ENCODE measurements around the gene CTIF. TPM values are rescaled to one million over a fixed set of nuclear protein-coding genes. Genes with fewer than 3 reads are reported as not detected.

The CTIF gene
- polyA plus RNA-seq, 1 of the 3 experiments (the other 2 are of a cell fraction), result 47.2 TPM

DNA sequence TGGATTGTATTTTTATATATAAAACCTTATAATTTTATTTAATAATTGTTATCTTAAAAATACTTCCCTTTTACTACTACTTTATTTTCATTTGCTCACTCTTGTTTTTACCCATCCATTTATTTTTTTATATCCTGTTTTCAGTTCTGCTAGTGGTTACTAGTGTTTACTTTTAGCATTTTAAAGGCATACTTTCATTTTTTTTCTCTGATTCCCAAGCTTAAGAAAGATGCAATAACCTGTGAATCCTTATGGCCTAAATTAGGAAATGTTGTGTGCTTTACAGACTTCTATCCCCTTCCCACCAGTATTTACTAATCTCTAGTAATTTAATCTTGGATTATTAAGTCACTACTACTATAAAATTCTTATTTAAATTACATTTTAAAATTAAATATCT lies 272.0 kb downstream of the CTIF start:
- Histone ChIP-seq H3K27ac (ENCODE audit: low read depth in 2 of 2, low read length in 1 of 2) (no peak overlapping the region), H3K9me3 (no peaks in the 10 kb centered on the region), H3K36me3 (replicated peaks in 1 of 2; ENCODE audit: control insufficient read depth in 1 of 2, insufficient read depth in 2 of 2, low read length in 1 of 2) (peaks cover 19 to 20% of the 10 kb centered on the region in 2 experiments), H4K20me1 (ENCODE audit: insufficient read depth) (no peaks in the 10 kb centered on the region), H3K27me3 (ENCODE audit: insufficient read depth) (no peaks in the 10 kb centered on the region), H3K4me2 (no peak overlapping the region), H3K4me1 (ENCODE audit: control insufficient read depth in 1 of 2, insufficient read depth in 2 of 2, low read depth in 1 of 2, low read length in 1 of 2) (peaks cover 0 to 4% of the 10 kb centered on the region in 2 experiments; a peak in 2 of 4 replicates), H3F3A (replicated peaks; ENCODE audit: insufficient read depth) (peaks cover 42% of the 10 kb centered on the region), H3K4me3 (ENCODE audit: low read depth in 2 of 2, low read length in 1 of 2) (no peak overlapping the region), H3K79me2 (ENCODE audit: insufficient read depth) (peaks cover 8% of the 10 kb centered on the region; the same call in 1 of the 2 replicates), H2AFZ (ENCODE audit: low read depth) (no peak overlapping the region), H3K9ac (no peak overlapping the region), H3K9me2 (no peaks in the 10 kb centered on the region)
- TF ChIP-seq TCF12 (IDR thresholded peaks at IDR 0.05), result no peak
- TF ChIP-seq, protein P1, sequence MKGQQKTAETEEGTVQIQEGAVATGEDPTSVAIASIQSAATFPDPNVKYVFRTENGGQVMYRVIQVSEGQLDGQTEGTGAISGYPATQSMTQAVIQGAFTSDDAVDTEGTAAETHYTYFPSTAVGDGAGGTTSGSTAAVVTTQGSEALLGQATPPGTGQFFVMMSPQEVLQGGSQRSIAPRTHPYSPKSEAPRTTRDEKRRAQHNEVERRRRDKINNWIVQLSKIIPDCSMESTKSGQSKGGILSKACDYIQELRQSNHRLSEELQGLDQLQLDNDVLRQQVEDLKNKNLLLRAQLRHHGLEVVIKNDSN (IDR thresholded peaks at IDR 0.05; ENCODE audit: borderline replicate concordance, low read depth), result no peak
- TF ChIP-seq FOXM1 (IDR thresholded peaks at IDR 0.05; ENCODE audit: low read depth), result no peak
- TF ChIP-seq SMC3 (IDR thresholded peaks at IDR 0.05; ENCODE audit: low read depth, low read length), result no peak
- TF ChIP-seq, protein P2, sequence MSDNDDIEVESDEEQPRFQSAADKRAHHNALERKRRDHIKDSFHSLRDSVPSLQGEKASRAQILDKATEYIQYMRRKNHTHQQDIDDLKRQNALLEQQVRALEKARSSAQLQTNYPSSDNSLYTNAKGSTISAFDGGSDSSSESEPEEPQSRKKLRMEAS (IDR thresholded peaks at IDR 0.05; ENCODE audit: low read depth), result no peak
- no peak for TF ChIP-seq EP300 (IDR thresholded peaks at IDR 0.05; ENCODE audit: borderline replicate concordance in 1 of 2, low read depth in 1 of 2, low read length in 1 of 2)
- TF ChIP-seq FOXJ3 (CRISPR knock-in tag; IDR thresholded peaks at IDR 0.05), result no peak
- no peak for TF ChIP-seq GABPA (IDR thresholded peaks at IDR 0.05; ENCODE audit: low read depth)
- TF ChIP-seq, protein P3, sequence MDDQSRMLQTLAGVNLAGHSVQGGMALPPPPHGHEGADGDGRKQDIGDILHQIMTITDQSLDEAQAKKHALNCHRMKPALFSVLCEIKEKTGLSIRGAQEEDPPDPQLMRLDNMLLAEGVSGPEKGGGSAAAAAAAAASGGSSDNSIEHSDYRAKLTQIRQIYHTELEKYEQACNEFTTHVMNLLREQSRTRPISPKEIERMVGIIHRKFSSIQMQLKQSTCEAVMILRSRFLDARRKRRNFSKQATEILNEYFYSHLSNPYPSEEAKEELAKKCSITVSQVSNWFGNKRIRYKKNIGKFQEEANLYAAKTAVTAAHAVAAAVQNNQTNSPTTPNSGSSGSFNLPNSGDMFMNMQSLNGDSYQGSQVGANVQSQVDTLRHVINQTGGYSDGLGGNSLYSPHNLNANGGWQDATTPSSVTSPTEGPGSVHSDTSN (IDR thresholded peaks at IDR 0.05), result no peak
- no peak for TF ChIP-seq MEF2A (IDR thresholded peaks at IDR 0.05; ENCODE audit: borderline replicate concordance, low read depth)
- POLR2A ChIA-PET, result no interaction called here
- CTCF ChIA-PET, result interaction anchor here (1.9 kb wide), 1 partner anchor 16 kb away, joined by 6 read pairs; no protein-coding TSS in a partner anchor
- DNase-seq, result no peak

- no peaks in the 10 kb centered on the region for H3K9me3 ChIP-seq
- 89% methylated on average over 3 of the region's 3 CpGs for WGBS (ENCODE audit: low lambda C conversion rate)
- POLR2A ChIA-PET, result interaction anchor here (0.6 kb wide), 1 partner anchor 948 kb away, joined by 5 read pairs; no protein-coding TSS in a partner anchor
- no peak overlapping the region for H3K4me3 ChIP-seq (ENCODE audit: low read depth in 2 of 2, low read length in 1 of 2)
- CTCF ChIA-PET, result interaction anchor here (1.9 kb wide), 1 partner anchor 16 kb away, joined by 6 read pairs; no protein-coding TSS in a partner anchor
- no peaks in the 10 kb centered on the region for H3K27me3 ChIP-seq (ENCODE audit: insufficient read depth)
- H3K27ac ChIP-seq (ENCODE audit: low read depth in 2 of 2, low read length in 1 of 2), result no peak overlapping the region
- H3K9ac ChIP-seq, result no peak overlapping the region
- peaks cover 42% of the 10 kb centered on the region for H3F3A ChIP-seq (replicated peaks; ENCODE audit: insufficient read depth)
- H3K4me1 ChIP-seq (ENCODE audit: control insufficient read depth in 1 of 2, insufficient read depth in 2 of 2, low read depth in 1 of 2, low read length in 1 of 2), result peaks cover 0 to 4% of the 10 kb centered on the region in 2 experiments; a peak in 2 of 4 replicates
- H3K4me2 ChIP-seq, result no peak overlapping the region
- DNase-seq, result no peak
- H2AFZ ChIP-seq (ENCODE audit: low read depth), result no peak overlapping the region
- H3K36me3 ChIP-seq (replicated peaks in 1 of 2; ENCODE audit: control insufficient read depth in 1 of 2, insufficient read depth in 2 of 2, low read length in 1 of 2), result peaks cover 18 to 26% of the 10 kb centered on the region in 2 experiments
- H3K9me2 ChIP-seq, result no peaks in the 10 kb centered on the region
- H3K79me2 ChIP-seq (ENCODE audit: insufficient read depth), result peaks cover 13% of the 10 kb centered on the region; the same call in 1 of the 2 replicates
- no peaks in the 10 kb centered on the region for H4K20me1 ChIP-seq (ENCODE audit: insufficient read depth)
- TF ChIP-seq, protein P4, sequence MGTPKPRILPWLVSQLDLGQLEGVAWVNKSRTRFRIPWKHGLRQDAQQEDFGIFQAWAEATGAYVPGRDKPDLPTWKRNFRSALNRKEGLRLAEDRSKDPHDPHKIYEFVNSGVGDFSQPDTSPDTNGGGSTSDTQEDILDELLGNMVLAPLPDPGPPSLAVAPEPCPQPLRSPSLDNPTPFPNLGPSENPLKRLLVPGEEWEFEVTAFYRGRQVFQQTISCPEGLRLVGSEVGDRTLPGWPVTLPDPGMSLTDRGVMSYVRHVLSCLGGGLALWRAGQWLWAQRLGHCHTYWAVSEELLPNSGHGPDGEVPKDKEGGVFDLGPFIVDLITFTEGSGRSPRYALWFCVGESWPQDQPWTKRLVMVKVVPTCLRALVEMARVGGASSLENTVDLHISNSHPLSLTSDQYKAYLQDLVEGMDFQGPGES (IDR thresholded peaks at IDR 0.05; ENCODE audit: low read depth, low read length), result no peak
- TF ChIP-seq FOSL2 (IDR thresholded peaks at IDR 0.05; ENCODE audit: borderline replicate concordance, low read depth) (no peak), POLR2AphosphoS5 (IDR thresholded peaks at IDR 0.05; ENCODE audit: low read depth, low read length) (no peak), RXRA (IDR thresholded peaks at IDR 0.05; ENCODE audit: borderline replicate concordance, low read depth) (no peak), ELF1 (IDR thresholded peaks at IDR 0.05) (no peak), RCOR1 (IDR thresholded peaks at IDR 0.05; ENCODE audit: low read length) (no peak), GABPA (IDR thresholded peaks at IDR 0.05; ENCODE audit: low read depth) (no peak), RAD21 (IDR thresholded peaks at IDR 0.05; ENCODE audit: low read length) (no peak), REST (IDR thresholded peaks at IDR 0.05; ENCODE audit: low read depth, low read length) (no peak), TCF12 (IDR thresholded peaks at IDR 0.05) (no peak), MXI1 (IDR thresholded peaks at IDR 0.05; ENCODE audit: low read depth, low read length) (no peak), NRF1 (IDR thresholded peaks at IDR 0.05; ENCODE audit: low read depth, low read length) (no peak)
- TF ChIP-seq, protein P2 (IDR thresholded peaks at IDR 0.05; ENCODE audit: low read depth), result no peak
- TF ChIP-seq, protein P3 (IDR thresholded peaks at IDR 0.05), result no peak
Measured at GRCh38 chr18:48811401-48811800, 272.6 kb downstream of the CTIF start.

All from SK-N-SH (cell line).